C4-2B (cell line): ENCODE data around the gene UBE2I.

ENCODE experiments used
- ZFX ChIP-seq: fragments of 450-650 bp; IDR thresholded peaks from 2 replicates; pipeline ENCODE4 v1.6.1; 2017
- TF ChIP-seq, protein P1 (sequence below): fragments of 450-650 bp; conservative IDR thresholded peaks from 2 replicates; pipeline ENCODE4 v1.5.1; 2017; ENCODE audit warnings: mild to moderate bottlenecking

DNA sequence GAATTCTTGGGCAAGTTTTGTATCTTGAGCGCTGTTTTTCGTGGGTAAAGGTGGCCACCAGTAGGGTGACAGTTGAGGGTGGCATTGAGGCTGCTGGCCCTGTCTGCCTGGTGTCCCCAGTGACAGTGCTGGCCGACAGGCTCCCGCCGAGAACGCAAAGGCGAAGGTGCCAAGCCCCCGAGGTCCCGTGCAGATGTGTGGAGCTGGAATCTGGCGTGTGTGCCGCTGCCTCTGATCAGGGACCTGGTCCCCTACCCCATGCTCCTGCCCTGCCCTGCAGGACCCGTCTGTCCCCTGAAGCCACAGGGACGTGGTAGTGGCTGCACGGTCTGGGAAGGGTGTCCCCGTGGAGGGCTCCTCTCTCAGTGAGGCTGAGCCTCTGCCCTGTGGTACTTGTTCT, 3.5 kb downstream of the UBE2I start:
- TF ChIP-seq, protein P1, sequence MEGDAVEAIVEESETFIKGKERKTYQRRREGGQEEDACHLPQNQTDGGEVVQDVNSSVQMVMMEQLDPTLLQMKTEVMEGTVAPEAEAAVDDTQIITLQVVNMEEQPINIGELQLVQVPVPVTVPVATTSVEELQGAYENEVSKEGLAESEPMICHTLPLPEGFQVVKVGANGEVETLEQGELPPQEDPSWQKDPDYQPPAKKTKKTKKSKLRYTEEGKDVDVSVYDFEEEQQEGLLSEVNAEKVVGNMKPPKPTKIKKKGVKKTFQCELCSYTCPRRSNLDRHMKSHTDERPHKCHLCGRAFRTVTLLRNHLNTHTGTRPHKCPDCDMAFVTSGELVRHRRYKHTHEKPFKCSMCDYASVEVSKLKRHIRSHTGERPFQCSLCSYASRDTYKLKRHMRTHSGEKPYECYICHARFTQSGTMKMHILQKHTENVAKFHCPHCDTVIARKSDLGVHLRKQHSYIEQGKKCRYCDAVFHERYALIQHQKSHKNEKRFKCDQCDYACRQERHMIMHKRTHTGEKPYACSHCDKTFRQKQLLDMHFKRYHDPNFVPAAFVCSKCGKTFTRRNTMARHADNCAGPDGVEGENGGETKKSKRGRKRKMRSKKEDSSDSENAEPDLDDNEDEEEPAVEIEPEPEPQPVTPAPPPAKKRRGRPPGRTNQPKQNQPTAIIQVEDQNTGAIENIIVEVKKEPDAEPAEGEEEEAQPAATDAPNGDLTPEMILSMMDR = no peak
- TF ChIP-seq ZFX = no peak
